ENCODE results near the gene LRRC8C. TPM values are rescaled to one million over a fixed set of nuclear protein-coding genes. Genes with fewer than 3 reads are reported as not detected.

LRRC8C gene
- polyA plus RNA-seq, 3 donors, result 5.7 to 8.6 (median 6.7) TPM

- DNase-seq (ENCODE audit: extremely low read depth in 1 of 11, low read depth in 9 of 11, low spot score in 4 of 11), result no peak
Measured at GRCh38 chr1:89657886-89658285, 25.0 kb downstream of the LRRC8C start.

GRCh38 chr1:89659322-89660081 is 26.6 kb downstream of the LRRC8C start:
- peak in 1 of 11 donors; percentile 11 for DNase-seq (ENCODE audit: extremely low read depth in 1 of 11, low read depth in 9 of 11, low spot score in 4 of 11)

GRCh38 chr1:89660224-89661061 is 27.5 kb downstream of the LRRC8C start:
- no peak for DNase-seq (ENCODE audit: extremely low read depth in 1 of 11, low read depth in 9 of 11, low spot score in 4 of 11)

- DNase-seq (ENCODE audit: extremely low read depth in 1 of 11, low read depth in 9 of 11, low spot score in 4 of 11), result no peak
Measured at GRCh38 chr1:89665941-89666340, 33.0 kb downstream of the LRRC8C start.

GRCh38 chr1:89666640-89667039 is 33.7 kb downstream of the LRRC8C start:
- DNase-seq (ENCODE audit: extremely low read depth in 1 of 11, low read depth in 9 of 11, low spot score in 4 of 11), result no peak

- DNase-seq (ENCODE audit: extremely low read depth in 1 of 11, low read depth in 9 of 11, low spot score in 4 of 11), result no peak
Measured at GRCh38 chr1:89667691-89668090, 34.8 kb downstream of the LRRC8C start.

- no peak for DNase-seq (ENCODE audit: extremely low read depth in 1 of 11, low read depth in 9 of 11, low spot score in 4 of 11)
Measured at GRCh38 chr1:89668961-89669360, 36.0 kb downstream of the LRRC8C start.

GRCh38 chr1:89669441-89669840 is 36.5 kb downstream of the LRRC8C start:
- DNase-seq (ENCODE audit: extremely low read depth in 1 of 11, low read depth in 9 of 11, low spot score in 4 of 11), result no peak

GRCh38 chr1:89670163-89670562 is 37.2 kb downstream of the LRRC8C start:
- no peak for DNase-seq (ENCODE audit: extremely low read depth in 1 of 11, low read depth in 9 of 11, low spot score in 4 of 11)

GRCh38 chr1:89670711-89671110 is 37.8 kb downstream of the LRRC8C start:
- no peak for DNase-seq (ENCODE audit: extremely low read depth in 1 of 11, low read depth in 9 of 11, low spot score in 4 of 11)

GRCh38 chr1:89671775-89672488 is 39.0 kb downstream of the LRRC8C start:
- no peak for DNase-seq (ENCODE audit: extremely low read depth in 1 of 11, low read depth in 9 of 11, low spot score in 4 of 11)

- no peak for DNase-seq (ENCODE audit: extremely low read depth in 1 of 11, low read depth in 9 of 11, low spot score in 4 of 11)
Measured at GRCh38 chr1:89672489-89673183, 39.7 kb downstream of the LRRC8C start.

GRCh38 chr1:89673251-89673650 is 40.3 kb downstream of the LRRC8C start:
- DNase-seq (ENCODE audit: extremely low read depth in 1 of 11, low read depth in 9 of 11, low spot score in 4 of 11), result no peak

GRCh38 chr1:89675677-89676076 is 42.8 kb downstream of the LRRC8C start:
- DNase-seq (ENCODE audit: extremely low read depth in 1 of 11, low read depth in 9 of 11, low spot score in 4 of 11), result no peak

- no peak for DNase-seq (ENCODE audit: extremely low read depth in 1 of 11, low read depth in 9 of 11, low spot score in 4 of 11)
Measured at GRCh38 chr1:89681045-89681729, 48.3 kb downstream of the LRRC8C start.

- DNase-seq (ENCODE audit: extremely low read depth in 1 of 11, low read depth in 9 of 11, low spot score in 4 of 11), result no peak
Measured at GRCh38 chr1:89682611-89683010, 49.7 kb downstream of the LRRC8C start.

- DNase-seq (ENCODE audit: extremely low read depth in 1 of 11, low read depth in 9 of 11, low spot score in 4 of 11), result no peak
Measured at GRCh38 chr1:89685461-89685860, 52.5 kb downstream of the LRRC8C start.

- DNase-seq (ENCODE audit: extremely low read depth in 1 of 11, low read depth in 9 of 11, low spot score in 4 of 11), result no peak
Measured at GRCh38 chr1:89686520-89686919, 53.6 kb downstream of the LRRC8C start.

GRCh38 chr1:89687254-89687653 is 54.3 kb downstream of the LRRC8C start:
- DNase-seq (ENCODE audit: extremely low read depth in 1 of 11, low read depth in 9 of 11, low spot score in 4 of 11), result no peak

Measured in renal cortex interstitium (tissue), 11 donors.